ENCODE results near the gene IL22RA1.
A peak's percentile ranks its signal among the peaks of the same experiment; 100 is the strongest.

Gene IL22RA1

GRCh38 chr1:24117132-24117531 is 25.8 kb downstream of the IL22RA1 start:
- no peak for DNase-seq (ENCODE audit: low read depth)
- H3K4me3 ChIP-seq (ENCODE audit: low read length), result no peak overlapping the region

GRCh38 chr1:24114753-24115152 is 28.2 kb downstream of the IL22RA1 start:
- no peak overlapping the region for H3K4me3 ChIP-seq (ENCODE audit: low read length)
- TF ChIP-seq CTCF (IDR thresholded peaks at IDR 0.05; ENCODE audit: insufficient read depth, low read depth, low read length, missing control alignments), result no peak
- DNase-seq (ENCODE audit: low read depth), result no peak

More at GRCh38 chr1:24117132-24117531, 25.8 kb downstream of the IL22RA1 start:
- no peak for TF ChIP-seq CTCF (IDR thresholded peaks at IDR 0.05; ENCODE audit: insufficient read depth, low read depth, low read length, missing control alignments)

GRCh38 chr1:24113641-24114033 is 29.3 kb downstream of the IL22RA1 start:
- no peak overlapping the region for H3K4me3 ChIP-seq (ENCODE audit: low read length)
- DNase-seq (ENCODE audit: low read depth), result no peak
- no peak for TF ChIP-seq CTCF (IDR thresholded peaks at IDR 0.05; ENCODE audit: insufficient read depth, low read depth, low read length, missing control alignments)

- peak; percentile 87 for DNase-seq (ENCODE audit: low read depth)
- TF ChIP-seq CTCF (IDR thresholded peaks at IDR 0.05; ENCODE audit: insufficient read depth, low read depth, low read length, missing control alignments), result peak; percentile 79
- H3K4me3 ChIP-seq (ENCODE audit: low read length), result peak within 1 kb of the TSS; percentile 10
Measured at GRCh38 chr1:24111996-24112779, 30.8 kb downstream of the IL22RA1 start, which contains the start of gene MYOM3. TSS of gene MYOM3 (minus strand) at chr1:24112135. CDS start at chr1:24108636, 3,499 bp downstream.

GRCh38 chr1:24111262-24111995 is 31.5 kb downstream of the IL22RA1 start:
- DNase-seq (ENCODE audit: low read depth), result peak; percentile 83
- TF ChIP-seq CTCF (IDR thresholded peaks at IDR 0.05; ENCODE audit: insufficient read depth, low read depth, low read length, missing control alignments), result no peak
- no peak overlapping the region for H3K4me3 ChIP-seq (ENCODE audit: low read length)

GRCh38 chr1:24110642-24111261 is 32.2 kb downstream of the IL22RA1 start:
- no peak for DNase-seq (ENCODE audit: low read depth)
- no peak for TF ChIP-seq CTCF (IDR thresholded peaks at IDR 0.05; ENCODE audit: insufficient read depth, low read depth, low read length, missing control alignments)
- H3K4me3 ChIP-seq (ENCODE audit: low read length), result no peak overlapping the region
